ENCODE measurements around the gene NRXN3.
A peak's percentile ranks its signal among the peaks of the same experiment; 100 is the strongest.

The NRXN3 gene

GRCh38 chr14:78248501-78249090, 78.4 kb downstream of the NRXN3 start:
- no peak for DNase-seq

- DNase-seq, result no peak
Observed at GRCh38 chr14:78251308-78251707, 81.1 kb downstream of the NRXN3 start.

- no peak for DNase-seq
Observed at GRCh38 chr14:78253986-78254385, 83.8 kb downstream of the NRXN3 start.

- DNase-seq, result peak; percentile 72
Observed at GRCh38 chr14:78254911-78255461, 84.8 kb downstream of the NRXN3 start.

GRCh38 chr14:78259831-78260230, 89.7 kb downstream of the NRXN3 start:
- DNase-seq, result no peak

GRCh38 chr14:78278464-78279250, 108.5 kb downstream of the NRXN3 start:
- no peak for DNase-seq

- DNase-seq, result no peak
Observed at GRCh38 chr14:78282437-78282836, 112.3 kb downstream of the NRXN3 start.

GRCh38 chr14:78286210-78286609, 116.0 kb downstream of the NRXN3 start:
- no peak for DNase-seq

GRCh38 chr14:78292003-78292402, 121.8 kb downstream of the NRXN3 start:
- no peak for DNase-seq

GRCh38 chr14:78297858-78298257, 127.7 kb downstream of the NRXN3 start:
- DNase-seq, result no peak

GRCh38 chr14:78298298-78298697, 128.1 kb downstream of the NRXN3 start:
- DNase-seq, result no peak

GRCh38 chr14:78302841-78303240, 132.7 kb downstream of the NRXN3 start:
- no peak for DNase-seq

- no peak for DNase-seq
Observed at GRCh38 chr14:78307671-78308070, 137.5 kb downstream of the NRXN3 start.

GRCh38 chr14:78308079-78308478, 137.9 kb downstream of the NRXN3 start:
- DNase-seq, result no peak

GRCh38 chr14:78310272-78310671, 140.1 kb downstream of the NRXN3 start:
- no peak for DNase-seq

- DNase-seq, result no peak
Observed at GRCh38 chr14:78313499-78313898, 143.3 kb downstream of the NRXN3 start.

- DNase-seq, result no peak
Observed at GRCh38 chr14:78314484-78314883, 144.3 kb downstream of the NRXN3 start.

GRCh38 chr14:78316052-78316451, 145.9 kb downstream of the NRXN3 start:
- DNase-seq, result no peak

GRCh38 chr14:78316786-78317185, 146.6 kb downstream of the NRXN3 start:
- no peak for DNase-seq

- DNase-seq, result no peak
Observed at GRCh38 chr14:78319406-78319805, 149.2 kb downstream of the NRXN3 start.

GRCh38 chr14:78319887-78320635, 149.9 kb downstream of the NRXN3 start:
- no peak for DNase-seq

GRCh38 chr14:78324353-78324752, 154.2 kb downstream of the NRXN3 start:
- DNase-seq, result no peak

- no peak for DNase-seq
Observed at GRCh38 chr14:78325911-78326310, 155.7 kb downstream of the NRXN3 start.
